Measurements from ENCODE around the gene IFITM5. TPM values are rescaled to one million over a fixed set of nuclear protein-coding genes. Genes with fewer than 3 reads are reported as not detected.

IFITM5 gene
- total and polyA plus RNA-seq, 9 of the 15 experiments (the other 6 are each of a cell fraction or from before 2014, with no cell fraction given): 0.19 TPM; not detected in 8

DNA sequence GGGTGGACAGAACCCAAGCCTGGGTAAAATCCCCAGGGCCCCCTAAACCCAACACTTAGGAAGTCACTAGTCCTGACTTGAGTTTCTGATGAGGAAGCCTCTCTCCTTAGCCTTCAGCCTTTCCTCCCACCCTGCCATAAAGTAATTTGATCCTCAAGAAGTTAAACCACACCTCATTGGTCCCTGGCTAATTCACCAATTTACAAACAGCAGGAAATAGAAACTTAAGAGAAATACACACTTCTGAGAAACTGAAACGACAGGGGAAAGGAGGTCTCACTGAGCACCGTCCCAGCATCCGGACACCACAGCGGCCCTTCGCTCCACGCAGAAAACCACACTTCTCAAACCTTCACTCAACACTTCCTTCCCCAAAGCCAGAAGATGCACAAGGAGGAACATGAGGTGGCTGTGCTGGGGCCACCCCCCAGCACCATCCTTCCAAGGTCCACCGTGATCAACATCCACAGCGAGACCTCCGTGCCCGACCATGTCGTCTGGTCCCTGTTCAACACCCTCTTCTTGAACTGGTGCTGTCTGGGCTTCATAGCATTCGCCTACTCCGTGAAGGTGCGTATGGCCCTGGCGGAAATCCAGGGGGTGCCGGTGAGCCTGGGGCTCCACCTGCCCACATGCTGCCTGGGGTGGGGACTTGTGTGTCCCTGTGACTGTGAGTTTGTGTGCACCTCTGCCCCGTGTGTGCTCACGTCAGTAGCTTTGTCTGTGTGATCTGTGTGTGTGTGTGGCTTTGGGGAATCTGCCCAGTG is 14.6 kb upstream of the IFITM5 start, which contains the start of gene IFITM1 (continued):
- TF ChIP-seq ZHX1 (conservative IDR thresholded peaks at IDR 0.05; ENCODE audit: low read length): no peak
- TF ChIP-seq TCF3 (CRISPR knock-in tag; IDR thresholded peaks at IDR 0.05): no peak
- TF ChIP-seq, protein P1, sequence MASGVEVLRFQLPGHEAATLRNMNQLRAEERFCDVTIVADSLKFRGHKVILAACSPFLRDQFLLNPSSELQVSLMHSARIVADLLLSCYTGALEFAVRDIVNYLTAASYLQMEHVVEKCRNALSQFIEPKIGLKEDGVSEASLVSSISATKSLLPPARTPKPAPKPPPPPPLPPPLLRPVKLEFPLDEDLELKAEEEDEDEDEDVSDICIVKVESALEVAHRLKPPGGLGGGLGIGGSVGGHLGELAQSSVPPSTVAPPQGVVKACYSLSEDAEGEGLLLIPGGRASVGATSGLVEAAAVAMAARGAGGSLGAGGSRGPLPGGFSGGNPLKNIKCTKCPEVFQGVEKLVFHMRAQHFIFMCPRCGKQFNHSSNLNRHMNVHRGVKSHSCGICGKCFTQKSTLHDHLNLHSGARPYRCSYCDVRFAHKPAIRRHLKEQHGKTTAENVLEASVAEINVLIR (CRISPR knock-in tag; IDR thresholded peaks at IDR 0.05): no peak
- TF ChIP-seq SPI1 (IDR thresholded peaks at IDR 0.05; ENCODE audit: borderline replicate concordance, low read depth, low read length): peak; percentile 28; the same call in 1 of the 2 replicates
- TF ChIP-seq, protein P2, sequence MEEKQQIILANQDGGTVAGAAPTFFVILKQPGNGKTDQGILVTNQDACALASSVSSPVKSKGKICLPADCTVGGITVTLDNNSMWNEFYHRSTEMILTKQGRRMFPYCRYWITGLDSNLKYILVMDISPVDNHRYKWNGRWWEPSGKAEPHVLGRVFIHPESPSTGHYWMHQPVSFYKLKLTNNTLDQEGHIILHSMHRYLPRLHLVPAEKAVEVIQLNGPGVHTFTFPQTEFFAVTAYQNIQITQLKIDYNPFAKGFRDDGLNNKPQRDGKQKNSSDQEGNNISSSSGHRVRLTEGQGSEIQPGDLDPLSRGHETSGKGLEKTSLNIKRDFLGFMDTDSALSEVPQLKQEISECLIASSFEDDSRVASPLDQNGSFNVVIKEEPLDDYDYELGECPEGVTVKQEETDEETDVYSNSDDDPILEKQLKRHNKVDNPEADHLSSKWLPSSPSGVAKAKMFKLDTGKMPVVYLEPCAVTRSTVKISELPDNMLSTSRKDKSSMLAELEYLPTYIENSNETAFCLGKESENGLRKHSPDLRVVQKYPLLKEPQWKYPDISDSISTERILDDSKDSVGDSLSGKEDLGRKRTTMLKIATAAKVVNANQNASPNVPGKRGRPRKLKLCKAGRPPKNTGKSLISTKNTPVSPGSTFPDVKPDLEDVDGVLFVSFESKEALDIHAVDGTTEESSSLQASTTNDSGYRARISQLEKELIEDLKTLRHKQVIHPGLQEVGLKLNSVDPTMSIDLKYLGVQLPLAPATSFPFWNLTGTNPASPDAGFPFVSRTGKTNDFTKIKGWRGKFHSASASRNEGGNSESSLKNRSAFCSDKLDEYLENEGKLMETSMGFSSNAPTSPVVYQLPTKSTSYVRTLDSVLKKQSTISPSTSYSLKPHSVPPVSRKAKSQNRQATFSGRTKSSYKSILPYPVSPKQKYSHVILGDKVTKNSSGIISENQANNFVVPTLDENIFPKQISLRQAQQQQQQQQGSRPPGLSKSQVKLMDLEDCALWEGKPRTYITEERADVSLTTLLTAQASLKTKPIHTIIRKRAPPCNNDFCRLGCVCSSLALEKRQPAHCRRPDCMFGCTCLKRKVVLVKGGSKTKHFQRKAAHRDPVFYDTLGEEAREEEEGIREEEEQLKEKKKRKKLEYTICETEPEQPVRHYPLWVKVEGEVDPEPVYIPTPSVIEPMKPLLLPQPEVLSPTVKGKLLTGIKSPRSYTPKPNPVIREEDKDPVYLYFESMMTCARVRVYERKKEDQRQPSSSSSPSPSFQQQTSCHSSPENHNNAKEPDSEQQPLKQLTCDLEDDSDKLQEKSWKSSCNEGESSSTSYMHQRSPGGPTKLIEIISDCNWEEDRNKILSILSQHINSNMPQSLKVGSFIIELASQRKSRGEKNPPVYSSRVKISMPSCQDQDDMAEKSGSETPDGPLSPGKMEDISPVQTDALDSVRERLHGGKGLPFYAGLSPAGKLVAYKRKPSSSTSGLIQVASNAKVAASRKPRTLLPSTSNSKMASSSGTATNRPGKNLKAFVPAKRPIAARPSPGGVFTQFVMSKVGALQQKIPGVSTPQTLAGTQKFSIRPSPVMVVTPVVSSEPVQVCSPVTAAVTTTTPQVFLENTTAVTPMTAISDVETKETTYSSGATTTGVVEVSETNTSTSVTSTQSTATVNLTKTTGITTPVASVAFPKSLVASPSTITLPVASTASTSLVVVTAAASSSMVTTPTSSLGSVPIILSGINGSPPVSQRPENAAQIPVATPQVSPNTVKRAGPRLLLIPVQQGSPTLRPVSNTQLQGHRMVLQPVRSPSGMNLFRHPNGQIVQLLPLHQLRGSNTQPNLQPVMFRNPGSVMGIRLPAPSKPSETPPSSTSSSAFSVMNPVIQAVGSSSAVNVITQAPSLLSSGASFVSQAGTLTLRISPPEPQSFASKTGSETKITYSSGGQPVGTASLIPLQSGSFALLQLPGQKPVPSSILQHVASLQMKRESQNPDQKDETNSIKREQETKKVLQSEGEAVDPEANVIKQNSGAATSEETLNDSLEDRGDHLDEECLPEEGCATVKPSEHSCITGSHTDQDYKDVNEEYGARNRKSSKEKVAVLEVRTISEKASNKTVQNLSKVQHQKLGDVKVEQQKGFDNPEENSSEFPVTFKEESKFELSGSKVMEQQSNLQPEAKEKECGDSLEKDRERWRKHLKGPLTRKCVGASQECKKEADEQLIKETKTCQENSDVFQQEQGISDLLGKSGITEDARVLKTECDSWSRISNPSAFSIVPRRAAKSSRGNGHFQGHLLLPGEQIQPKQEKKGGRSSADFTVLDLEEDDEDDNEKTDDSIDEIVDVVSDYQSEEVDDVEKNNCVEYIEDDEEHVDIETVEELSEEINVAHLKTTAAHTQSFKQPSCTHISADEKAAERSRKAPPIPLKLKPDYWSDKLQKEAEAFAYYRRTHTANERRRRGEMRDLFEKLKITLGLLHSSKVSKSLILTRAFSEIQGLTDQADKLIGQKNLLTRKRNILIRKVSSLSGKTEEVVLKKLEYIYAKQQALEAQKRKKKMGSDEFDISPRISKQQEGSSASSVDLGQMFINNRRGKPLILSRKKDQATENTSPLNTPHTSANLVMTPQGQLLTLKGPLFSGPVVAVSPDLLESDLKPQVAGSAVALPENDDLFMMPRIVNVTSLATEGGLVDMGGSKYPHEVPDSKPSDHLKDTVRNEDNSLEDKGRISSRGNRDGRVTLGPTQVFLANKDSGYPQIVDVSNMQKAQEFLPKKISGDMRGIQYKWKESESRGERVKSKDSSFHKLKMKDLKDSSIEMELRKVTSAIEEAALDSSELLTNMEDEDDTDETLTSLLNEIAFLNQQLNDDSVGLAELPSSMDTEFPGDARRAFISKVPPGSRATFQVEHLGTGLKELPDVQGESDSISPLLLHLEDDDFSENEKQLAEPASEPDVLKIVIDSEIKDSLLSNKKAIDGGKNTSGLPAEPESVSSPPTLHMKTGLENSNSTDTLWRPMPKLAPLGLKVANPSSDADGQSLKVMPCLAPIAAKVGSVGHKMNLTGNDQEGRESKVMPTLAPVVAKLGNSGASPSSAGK (IDR thresholded peaks at IDR 0.05): 0 out of 2 replicates have a peak, but pooled peaks have one; percentile 20
- TF ChIP-seq KAT8 (IDR thresholded peaks at IDR 0.05; ENCODE audit: low read depth): no peak
- TF ChIP-seq FIP1L1 (IDR thresholded peaks at IDR 0.05; ENCODE audit: low read depth, low read length, poor library complexity, severe bottlenecking): no peak

Data from K562 (cell line).